UCSD-AML1 (cell line): Measurements from ENCODE around the gene KRTAP26-1.

Experiments
- DNase-seq: peaks from one replicate; lab custom pipeline; 2025; ENCODE audit not compliant: unreplicated experiment; lab: John Stamatoyannopoulos, UW

KRTAP26-1 gene

GRCh38 chr21:30320215-30320614 lies at the start of gene KRTAP26-1:
TSS of gene KRTAP26-1 (minus strand) at chr21:30320315. CDS start at chr21:30320035, 280 bp downstream.
- no peak for DNase-seq

- DNase-seq, result no peak
Measured at GRCh38 chr21:30355906-30356305, 35.8 kb upstream of the KRTAP26-1 start.

- no peak for DNase-seq
Measured at GRCh38 chr21:30354308-30355005, 34.3 kb upstream of the KRTAP26-1 start.

DNA sequence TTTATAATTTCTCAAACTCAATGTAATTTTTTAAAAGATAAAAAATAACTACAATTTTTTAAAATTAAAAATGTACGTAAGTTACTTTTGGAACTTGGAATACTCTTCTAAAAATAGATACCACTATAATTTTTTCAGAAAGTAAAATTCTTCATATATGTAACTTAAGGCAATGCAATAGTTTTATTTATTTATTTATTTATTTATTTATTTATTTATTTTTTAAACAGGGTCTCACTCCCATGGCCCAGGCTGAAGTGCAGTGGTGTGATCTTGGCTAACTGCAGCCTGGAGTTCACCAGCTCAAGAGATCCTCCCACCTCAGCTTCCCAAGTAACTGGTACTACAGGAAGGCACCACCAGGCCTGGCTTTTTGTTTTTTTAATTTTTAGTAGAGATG lies 31.4 kb upstream of the KRTAP26-1 start:
- DNase-seq, result no peak

DNA sequence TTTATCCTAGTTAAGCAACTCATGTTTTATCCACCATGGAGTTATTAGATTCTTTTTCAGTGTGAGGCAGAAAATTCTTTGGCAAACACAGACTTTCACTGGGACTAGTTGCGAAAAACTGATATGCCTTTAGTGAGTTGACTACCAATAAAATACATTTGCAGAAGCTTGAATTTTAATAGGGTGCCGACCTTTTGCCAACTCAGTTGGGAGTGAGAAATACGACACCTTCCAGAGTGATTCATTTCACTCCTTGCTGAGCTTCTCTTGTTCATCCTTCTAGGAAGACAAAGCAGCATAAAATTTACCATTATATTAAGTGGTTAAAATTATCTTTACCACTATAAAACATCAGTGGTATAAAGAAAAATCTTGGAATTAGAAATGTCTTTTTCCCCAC lies 29.5 kb upstream of the KRTAP26-1 start:
- DNase-seq, result no peak

- DNase-seq, result no peak
Measured at GRCh38 chr21:30348506-30348905, 28.4 kb upstream of the KRTAP26-1 start, which contains the start of gene KRTAP23-1. TSS of gene KRTAP23-1 (minus strand) at chr21:30348606. CDS start at chr21:30348606, 0 bp downstream.

GRCh38 chr21:30345014-30345413 lies 24.9 kb upstream of the KRTAP26-1 start:
- no peak for DNase-seq

- DNase-seq, result peak; percentile 5
Measured at GRCh38 chr21:30340714-30341573, 20.8 kb upstream of the KRTAP26-1 start.

DNA sequence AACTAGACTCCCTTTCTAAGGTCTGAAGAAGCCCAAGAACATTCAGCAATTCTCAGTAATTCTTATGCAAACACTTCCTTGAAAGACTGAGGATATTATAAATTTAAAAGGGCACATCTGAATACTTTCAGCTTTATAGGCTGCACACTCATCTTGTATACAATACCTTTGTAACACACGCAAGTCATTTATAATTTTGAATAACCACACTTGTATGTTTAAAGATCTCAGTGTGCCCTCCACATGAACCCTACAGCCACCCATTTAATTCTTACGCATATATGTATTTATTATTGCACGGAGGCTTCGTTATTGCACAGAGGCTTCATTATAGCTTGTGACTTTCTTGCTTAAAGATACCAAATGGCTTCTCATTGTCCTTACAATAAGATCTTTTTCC lies 18.6 kb upstream of the KRTAP26-1 start:
- DNase-seq, result no peak

- DNase-seq, result no peak
Measured at GRCh38 chr21:30337772-30338171, 17.7 kb upstream of the KRTAP26-1 start.

DNA sequence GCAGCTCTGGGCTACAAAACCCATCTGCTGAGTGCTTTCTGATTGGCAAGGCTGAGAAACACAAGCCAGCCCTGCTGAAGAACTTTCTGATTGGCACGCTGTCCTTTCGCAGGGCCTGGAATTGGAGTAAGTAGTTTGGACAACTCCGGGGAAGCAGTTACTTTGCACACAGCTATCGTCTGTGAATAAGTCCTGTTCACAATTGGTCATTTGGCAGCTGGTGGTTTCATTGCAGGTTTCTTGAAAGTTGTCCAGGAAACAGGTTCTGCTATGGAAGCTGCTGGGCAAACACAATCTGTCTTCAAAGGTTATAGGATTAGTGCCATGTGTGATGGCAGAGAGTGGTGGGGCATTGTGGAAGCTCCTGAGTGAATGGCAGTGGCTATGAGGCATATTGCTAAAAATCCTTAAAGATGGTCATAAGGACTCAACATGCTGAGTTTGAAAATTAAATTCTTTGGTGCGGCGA lies 17.2 kb upstream of the KRTAP26-1 start, which contains the start of gene KRTAP27-1:
TSS of gene KRTAP27-1 (minus strand) at position 419 of the 469 bp plus-strand sequence. CDS start at position 393, 26 bp downstream.
- DNase-seq, result no peak

- no peak for DNase-seq
Measured at GRCh38 chr21:30336596-30336995, 16.5 kb upstream of the KRTAP26-1 start.

DNA sequence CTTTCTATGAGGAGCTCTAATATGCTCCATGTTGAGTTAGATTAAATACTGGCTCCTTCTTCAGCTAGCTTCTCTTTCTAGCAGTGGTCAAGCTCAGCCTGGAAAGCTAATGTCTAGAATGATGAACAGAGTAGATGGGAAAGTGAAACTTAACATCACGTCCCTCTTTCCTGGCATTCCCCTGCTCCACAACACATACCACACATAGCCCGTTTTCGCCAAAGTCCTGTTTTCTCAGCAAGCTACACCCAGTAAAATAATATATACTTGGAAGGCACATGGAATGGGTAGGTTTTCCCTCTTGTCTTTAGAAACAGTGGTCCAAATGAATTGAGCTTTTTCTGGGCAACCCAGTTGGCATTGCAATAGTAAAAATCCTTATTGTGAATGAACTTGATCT lies 13.6 kb upstream of the KRTAP26-1 start:
- DNase-seq, result no peak

GRCh38 chr21:30332681-30333080 lies 12.6 kb upstream of the KRTAP26-1 start:
- no peak for DNase-seq

DNA sequence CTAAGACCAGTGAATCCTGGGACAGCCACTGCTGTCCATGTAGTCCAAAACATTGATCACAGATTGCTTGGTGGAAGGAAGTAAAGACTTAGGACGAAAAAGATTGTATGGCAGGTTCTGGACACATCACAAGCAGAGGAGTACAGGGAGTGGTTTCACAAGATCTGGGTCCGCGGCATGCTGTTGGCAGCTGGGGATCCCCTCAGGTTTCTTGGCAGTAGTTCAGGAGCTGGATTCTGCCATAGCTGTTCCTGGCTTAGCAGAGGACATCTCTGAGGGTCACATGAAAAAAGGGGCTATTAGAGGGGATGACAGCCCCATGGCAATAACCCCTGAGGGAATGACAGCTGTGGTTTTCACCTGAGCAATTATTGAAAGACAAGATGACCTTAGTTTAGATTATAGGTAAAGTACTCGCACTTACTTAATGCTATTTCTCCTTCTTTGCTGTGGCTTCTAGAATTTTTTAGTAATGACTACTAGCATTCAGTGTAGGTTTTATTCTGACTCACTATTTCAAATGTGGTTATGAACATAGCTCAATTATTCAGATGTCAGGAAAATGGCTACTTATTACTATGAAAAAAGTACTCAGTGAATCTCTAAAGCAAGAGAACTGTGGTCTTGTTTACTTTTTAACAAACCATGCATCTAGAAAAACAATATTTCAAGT lies 9.2 kb upstream of the KRTAP26-1 start:
- DNase-seq, result no peak

DNA sequence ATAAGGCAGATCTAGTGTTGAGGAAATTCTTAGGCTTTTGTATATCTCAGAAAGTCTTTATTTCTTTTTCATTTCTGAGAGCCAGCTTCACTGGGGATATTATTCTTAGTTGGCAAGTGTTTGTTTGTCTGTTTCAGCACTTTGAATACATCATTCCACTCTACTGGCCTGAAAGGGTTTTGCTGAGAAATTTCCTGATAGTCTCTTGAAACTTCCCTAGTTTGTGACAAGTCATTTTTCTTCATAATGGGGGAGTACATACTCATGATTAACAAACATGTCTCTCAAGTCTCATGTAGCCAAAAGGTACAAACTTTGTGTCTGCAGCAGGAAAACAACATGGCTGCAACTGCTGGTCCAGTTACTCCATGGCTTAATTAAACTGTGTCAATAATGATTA lies 6.3 kb upstream of the KRTAP26-1 start:
- DNase-seq, result no peak

- no peak for DNase-seq
Measured at GRCh38 chr21:30315701-30316100, 4.4 kb downstream of the KRTAP26-1 start.

- no peak for DNase-seq
Measured at GRCh38 chr21:30306884-30307283, 13.2 kb downstream of the KRTAP26-1 start.

- no peak for DNase-seq
Measured at GRCh38 chr21:30305136-30305535, 15.0 kb downstream of the KRTAP26-1 start.

DNA sequence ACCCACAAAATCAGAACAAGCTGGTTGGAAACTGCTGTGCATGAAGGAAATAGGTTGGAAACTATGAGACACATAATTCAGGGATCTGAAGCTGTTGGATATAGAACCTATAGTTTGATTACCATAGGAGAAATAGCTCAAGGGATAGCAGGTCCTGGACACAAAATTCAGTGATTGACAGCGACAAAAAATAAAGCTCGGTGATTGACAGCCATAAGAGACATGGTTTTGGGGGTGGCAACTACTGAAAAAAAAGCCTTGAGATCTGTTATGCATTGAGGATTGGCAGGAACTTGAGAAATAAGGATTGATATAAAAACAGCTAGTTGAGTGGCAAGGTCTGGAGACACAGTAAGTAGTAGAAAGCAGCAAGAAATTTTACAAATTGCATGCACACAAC lies 30.9 kb downstream of the KRTAP26-1 start, which contains the start of gene KRTAP25-1:
TSS of gene KRTAP25-1 (minus strand) at position 300 of the 400 bp plus-strand sequence. CDS start at position 276, 24 bp downstream.
- DNase-seq, result no peak

- DNase-seq, result no peak
Measured at GRCh38 chr21:30282850-30283249, 37.3 kb downstream of the KRTAP26-1 start, which contains the start of gene KRTAP24-1. TSS of gene KRTAP24-1 (minus strand) at chr21:30282950. CDS start at chr21:30282932, 18 bp downstream.
